H1 (cell line): ENCODE data around the gene APOBEC3G. TPM values are rescaled to one million over a fixed set of nuclear protein-coding genes. Genes with fewer than 3 reads are reported as not detected.
"Not testable (repeated sequence)": the region's sequence is repeated elsewhere in the genome, so short reads cannot be mapped to it uniquely, and the experiment has no call there.

Source experiments
- CTCF ChIA-PET: fragments of 300-600 bp; sonication (Branson Sonifier 250); formaldehyde crosslinking; loops from one replicate; lab custom pipeline; 2021; ENCODE audit not compliant: partially characterized antibody; lab: Charles Lee
- POLR2A ChIA-PET: fragments of 300-600 bp; sonication (Branson Sonifier 250); formaldehyde crosslinking; loops from one replicate; lab custom pipeline; 2021; ENCODE audit warnings: inconsistent platforms; ENCODE audit not compliant: partially characterized antibody; lab: Charles Lee
- DNase-seq, 2 experiments: peaks; one replicate each; pipeline versions ENCODE4 v3.0.0 to v3.0.0-alpha.2; 2010 to 2022; ENCODE audit warnings: low spot score in 2 of 2, low read depth in 1 of 2, mixed read lengths in 1 of 2
- FAIRE-seq: peaks from 2 replicates; lab custom pipeline; 2011; peaks lifted over from hg19 to GRCh38; lab: Jason Lieb, UNC
- H2AFZ ChIP-seq: 2 replicates; pipeline ENCODE4 v1.8.1; 2012; ENCODE audit warnings: low read length, inconsistent platforms
- H2AK5ac ChIP-seq: 2 replicates; pipeline ENCODE4 v1.6.1; 2013; ENCODE audit warnings: low read depth, low read length
- H2BK120ac ChIP-seq: replicated peaks from 2 replicates; pipeline ENCODE3; 2013; ENCODE audit warnings: low read depth, low read length, inconsistent platforms
- H2BK12ac ChIP-seq: 2 replicates; pipeline ENCODE4 v1.6.1; 2013; ENCODE audit warnings: low read depth, low read length
- H2BK15ac ChIP-seq: 2 replicates; pipeline ENCODE4 v1.6.1; 2013; ENCODE audit warnings: low read length
- H2BK20ac ChIP-seq: 2 replicates; pipeline ENCODE4 v1.6.1; 2013; ENCODE audit warnings: low read length
- H2BK5ac ChIP-seq: 2 replicates; pipeline ENCODE4 v1.6.1; 2013; ENCODE audit warnings: low read depth, low read length
- H3K14ac ChIP-seq: 2 replicates; pipeline ENCODE4 v1.6.1; 2013; ENCODE audit warnings: inconsistent platforms; ENCODE audit not compliant: insufficient read length
- H3K18ac ChIP-seq: 2 replicates; pipeline ENCODE4 v1.6.1; 2013; ENCODE audit warnings: low read length; ENCODE audit errors: extremely low read depth
- H3K23ac ChIP-seq: 2 replicates; pipeline ENCODE4 v1.6.1; 2013; ENCODE audit warnings: inconsistent platforms; ENCODE audit not compliant: insufficient read length
- H3K23me2 ChIP-seq: 2 replicates; pipeline ENCODE4 v1.6.1; 2013; ENCODE audit warnings: low read depth, low read length
- H3K27ac ChIP-seq: 2 replicates; pipeline ENCODE4 v1.6.1; 2011; ENCODE audit warnings: low read depth, low read length, inconsistent platforms
- H3K27me3 ChIP-seq, 4 experiments: replicated peaks in 1 of 4; 1 replicate in 1 of 4; 2 replicates in 3 of 4; pipeline versions ENCODE4 v1.6.1 to v1.8.1; 2011 to 2013; ENCODE audit warnings: low read length in 3 of 4, mild to moderate bottlenecking in 3 of 4, inconsistent platforms in 2 of 4, mixed read lengths in 2 of 4, moderate library complexity in 1 of 4; ENCODE audit not compliant: control insufficient read depth in 3 of 4, insufficient read depth in 3 of 4; ENCODE audit errors: extremely low read depth in 1 of 4
- H3K36me3 ChIP-seq, 4 experiments: 2 replicates each; pipeline versions ENCODE4 v1.6.1 to v1.8.1; 2011 to 2013; ENCODE audit warnings: mild to moderate bottlenecking in 4 of 4, low read length in 3 of 4, moderate library complexity in 2 of 4, control low read depth in 1 of 4, inconsistent platforms in 1 of 4; ENCODE audit not compliant: insufficient read depth in 4 of 4, control insufficient read depth in 2 of 4
- H3K4ac ChIP-seq: replicated peaks from 2 replicates; pipeline ENCODE3; 2013; ENCODE audit warnings: low read length, low read depth, mixed read lengths, inconsistent platforms; ENCODE audit not compliant: insufficient read length
- H3K4me1 ChIP-seq, 4 experiments: replicated peaks in 1 of 4; 1 replicate in 1 of 4; 2 replicates in 3 of 4; pipeline versions ENCODE4 v1.6.1 to v1.8.1; 2011 to 2013; ENCODE audit warnings: low read length in 3 of 4, inconsistent platforms in 2 of 4, mixed read lengths in 1 of 4; ENCODE audit not compliant: insufficient read depth in 4 of 4, control insufficient read depth in 3 of 4
- H3K4me2 ChIP-seq, 2 experiments: 2 replicates each; pipeline versions ENCODE4 v1.6.1 to v1.8.1; 2011 to 2013; ENCODE audit warnings: low read depth in 2 of 2, low read length in 2 of 2, control low read depth in 1 of 2, inconsistent platforms in 1 of 2, mild to moderate bottlenecking in 1 of 2; ENCODE audit not compliant: insufficient read depth in 1 of 2
- H3K4me3 ChIP-seq, 4 experiments: fragments of 200-600, 300-600 bp in 1 of 4; sonication (generic), shearing (Covaris generic), sonication (Bioruptor Twin) in 1 of 4; 2 replicates each; pipeline versions ENCODE4 v1.5.1 to v1.8.1; 2011 to 2016; ENCODE audit warnings: low read length in 4 of 4, low read depth in 3 of 4, control low read depth in 2 of 4, inconsistent platforms in 2 of 4, mild to moderate bottlenecking in 2 of 4, mixed read lengths in 1 of 4, moderate library complexity in 1 of 4; ENCODE audit not compliant: insufficient read depth in 2 of 4; ENCODE audit errors: extremely low read depth in 1 of 4
- H3K56ac ChIP-seq: replicated peaks from 2 replicates; pipeline ENCODE3; 2013; ENCODE audit warnings: low read depth, mild to moderate bottlenecking, mixed read lengths, low read length, inconsistent platforms; ENCODE audit not compliant: insufficient read length
- H3K79me1 ChIP-seq: 2 replicates; pipeline ENCODE4 v1.6.1; 2013; ENCODE audit warnings: low read depth, low read length, control low read depth
- H3K79me2 ChIP-seq, 2 experiments: 2 replicates each; pipeline versions ENCODE4 v1.6.1 to v1.8.1; 2012 to 2013; ENCODE audit warnings: low read length in 2 of 2, mild to moderate bottlenecking in 2 of 2, inconsistent platforms in 1 of 2; ENCODE audit not compliant: insufficient read depth in 2 of 2, control insufficient read depth in 1 of 2
- H3K9ac ChIP-seq, 4 experiments: replicated peaks in 1 of 4; 1 replicate in 1 of 4; 2 replicates in 3 of 4; pipeline versions ENCODE4 v1.6.1 to v1.8.1; 2011 to 2013; ENCODE audit warnings: low read depth in 3 of 4, low read length in 3 of 4, control low read depth in 2 of 4, mild to moderate bottlenecking in 2 of 4, moderate library complexity in 2 of 4, inconsistent platforms in 1 of 4; ENCODE audit errors: extremely low read depth in 1 of 4
- H3K9me3 ChIP-seq, 2 experiments: 2 replicates each; pipeline versions ENCODE4 v1.6.1 to v1.8.1; 2012 to 2013; ENCODE audit warnings: mild to moderate bottlenecking in 2 of 2, moderate library complexity in 2 of 2, control low read depth in 1 of 2, inconsistent platforms in 1 of 2, low read depth in 1 of 2, low read length in 1 of 2, mixed read lengths in 1 of 2; ENCODE audit not compliant: insufficient read depth in 2 of 2
- H4K20me1 ChIP-seq, 2 experiments: replicated peaks in 1 of 2; 2 replicates each; pipeline versions ENCODE3 to v1.8.1; 2011 to 2013; ENCODE audit warnings: inconsistent platforms in 2 of 2, low read length in 2 of 2, mild to moderate bottlenecking in 1 of 2; ENCODE audit not compliant: insufficient read depth in 2 of 2, control insufficient read depth in 1 of 2
- H4K5ac ChIP-seq: 2 replicates; pipeline ENCODE4 v1.6.1; 2013; ENCODE audit warnings: low read length, low read depth, mixed read lengths, inconsistent platforms; ENCODE audit not compliant: insufficient read length
- H4K8ac ChIP-seq: 2 replicates; pipeline ENCODE4 v1.8.0; 2013; ENCODE audit warnings: mild to moderate bottlenecking, moderate library complexity, low read length, inconsistent platforms; ENCODE audit not compliant: insufficient read depth; ENCODE audit errors: extremely low read depth
- H4K91ac ChIP-seq: replicated peaks from 2 replicates; pipeline ENCODE3; 2013; ENCODE audit warnings: low read length, mixed read lengths, inconsistent platforms; ENCODE audit not compliant: insufficient read length
- BRCA1 ChIP-seq: IDR thresholded peaks from 2 replicates; pipeline ENCODE4 v1.6.1; 2012; ENCODE audit warnings: low read depth, low read length, improper control_type of control experiment
- KDM5A ChIP-seq: fragments of 200-600 bp; IDR thresholded peaks from 2 replicates; pipeline ENCODE4 v1.7.1; 2012; ENCODE audit warnings: mild to moderate bottlenecking, low read length, inconsistent platforms, mixed read lengths
- POLR2AphosphoS5 ChIP-seq: IDR thresholded peaks from 2 replicates; pipeline ENCODE4 v1.6.1; 2011; ENCODE audit warnings: low read depth, low read length
- SIRT6 ChIP-seq: IDR thresholded peaks from one replicate; pipeline ENCODE4 v1.7.1; 2012; ENCODE audit warnings: low read length, inconsistent platforms
- SP2 ChIP-seq: IDR thresholded peaks from 2 replicates; pipeline ENCODE4 v1.6.1; 2012; ENCODE audit warnings: mild to moderate bottlenecking, low read length, inconsistent platforms
- WGBS, 2 experiments: shearing (Covaris generic) in 1 of 2; methylation state at CpG; one replicate each; pipeline versions ENCODE4 v1.1.6 to v1.1.7; 2013 to 2015; ENCODE audit warnings: low lambda C conversion rate in 2 of 2, mixed read lengths in 2 of 2, inconsistent platforms in 1 of 2, low coverage in 1 of 2, missing lambda C conversion rate in 1 of 2; ENCODE audit not compliant: insufficient replicate concordance in 2 of 2, insufficient coverage in 1 of 2, insufficient read length in 1 of 2; ENCODE audit errors: extremely low coverage in 1 of 2, missing lambda C conversion rate in 1 of 2; 5-methylcytosine and 5-hydroxymethylcytosine counted together
- polyA plus RNA-seq, 7 experiments: library from polyadenylated mRNA; depleted of rRNA in 3 of 7; stranded (reverse) in 5 of 7; unstranded in 2 of 7; fragments of >200 nt in 5 of 7; fragments of 200-250 nt in 2 of 7; gene quantifications; 1 replicate in 5 of 7; 2 replicates in 1 of 7; 4 replicates in 1 of 7; pipeline versions ENCODE4 v1.2.1 to v1.2.3, GENCODE V29; 2011 to 2013; ENCODE audit warnings: missing spikeins in 2 of 7, mixed read lengths in 2 of 7
- total RNA-seq: library from RNA; stranded (reverse); fragmentation: NEBNext Ultra II Directional; extraction: Animal tissue kit (Norgen Biotek cat#: 25700); gene quantifications from 2 replicates; pipeline ENCODE4 v1.2.1, GENCODE V29; 2021

APOBEC3G gene
- total and polyA plus RNA-seq, 2 of the 8 experiments (the other 6 are each of a cell fraction or from before 2014, with no cell fraction given), result 1.7 to 2.0 TPM

DNA sequence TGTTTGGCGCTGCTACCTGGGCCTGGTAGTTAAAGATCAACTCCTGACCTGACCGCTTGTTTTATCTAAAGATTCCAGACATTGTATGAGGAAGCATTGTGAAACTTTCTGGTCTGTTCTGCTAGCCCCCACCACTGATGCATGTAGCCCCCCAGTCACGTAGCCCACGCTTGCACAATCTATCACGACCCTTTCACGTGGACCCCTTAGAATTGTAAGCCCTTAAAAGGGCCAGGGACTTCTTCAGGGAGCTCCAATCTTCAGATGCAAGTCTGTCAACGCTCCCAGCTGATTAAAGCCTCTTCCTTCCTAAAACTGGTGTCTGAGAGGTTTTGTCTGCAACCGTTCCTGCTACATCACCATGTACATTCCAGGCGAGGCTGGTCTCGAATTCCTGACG is 21.4 kb upstream of the APOBEC3G start (continued):
- TF ChIP-seq BRCA1 (no peak), POLR2AphosphoS5 (no peak), SP2 (no peak), SIRT6 (no peak), KDM5A (no peak)

- H4K8ac ChIP-seq, H2BK12ac ChIP-seq, H3K9me3 ChIP-seq, H3K23ac ChIP-seq, H4K5ac ChIP-seq, H3K18ac ChIP-seq, H3K4me1 ChIP-seq, DNase-seq, H3K56ac ChIP-seq, H2BK120ac ChIP-seq, POLR2A ChIA-PET, H2BK5ac ChIP-seq, H2AFZ ChIP-seq, H3K27me3 ChIP-seq, H3K79me1 ChIP-seq, H4K91ac ChIP-seq, H2BK15ac ChIP-seq, H3K4me3 ChIP-seq, H2AK5ac ChIP-seq, H3K14ac ChIP-seq, H3K4ac ChIP-seq, H3K36me3 ChIP-seq, H3K27ac ChIP-seq, H3K79me2 ChIP-seq, H2BK20ac ChIP-seq, H3K4me2 ChIP-seq, FAIRE-seq, H4K20me1 ChIP-seq, H3K9ac ChIP-seq, H3K23me2 ChIP-seq: not testable (repeated sequence)
- CTCF ChIA-PET, result interaction anchor here (1.1 kb wide), 1 partner anchor 10 kb away, joined by 3 read pairs; no protein-coding TSS in a partner anchor
- whole genome bisulfite sequencing, 2 experiments, result 89% methylated on average over 5 of the region's 6 CpGs; no CpG with 5 or more reads in 1 of the 2 experiments
Measured at GRCh38 chr22:39061290-39061689, 15.8 kb upstream of the APOBEC3G start.
